PFSK-1 (cell line): ENCODE data around the gene NAA80.

Experiments used
- FOXP2 ChIP-seq: optimal IDR thresholded peaks from 2 replicates; pipeline ENCODE3; 2011; ENCODE audit warnings: borderline replicate concordance, control low read depth, inconsistent platforms; ENCODE audit not compliant: insufficient read depth; ENCODE audit errors: extremely low read length, extremely low read depth
- TAF1 ChIP-seq: IDR thresholded peaks from 2 replicates; pipeline ENCODE4 v1.6.1; 2012; ENCODE audit warnings: low read length, control low read depth, borderline replicate concordance; ENCODE audit not compliant: insufficient read depth

GRCh38 chr3:50259432-50260026 is 39.7 kb downstream of the NAA80 start:
- TF ChIP-seq FOXP2, result no peak
- no peak for TF ChIP-seq TAF1
